Measurements from ENCODE around the gene SLC35D1. TPM values are rescaled to one million over a fixed set of nuclear protein-coding genes. Genes with fewer than 3 reads are reported as not detected.

The SLC35D1 gene
- total RNA-seq, 1 donor from 2014 or later: 11.8 TPM

DNA sequence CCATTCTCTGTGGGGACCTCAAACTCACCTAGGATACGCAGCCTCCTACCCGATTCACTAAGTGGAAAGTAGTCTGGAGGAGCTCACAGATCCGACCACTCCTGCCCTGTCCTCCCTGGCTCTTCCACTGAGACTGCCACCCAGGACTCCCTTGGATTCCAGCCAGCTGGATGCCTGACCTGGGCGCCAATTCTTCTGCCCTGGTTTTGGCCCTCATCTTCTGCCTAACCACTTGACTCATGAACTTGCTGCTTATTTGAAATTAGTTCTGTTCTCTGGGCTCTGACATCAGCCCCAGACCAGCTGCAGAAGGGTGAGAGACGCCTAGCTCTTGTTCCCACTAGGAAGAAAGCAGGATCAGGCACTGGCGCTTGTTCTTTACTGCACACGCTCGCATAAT, 48.9 kb downstream of the SLC35D1 start:
- H3K36me3 Mint-ChIP-seq (ENCODE audit: low read depth): peaks cover 24% of the 10 kb centered on the region
- DNase-seq (ENCODE audit: low read depth, low spot score): no peak
- H3K4me3 Mint-ChIP-seq: no peak overlapping the region
- peak overlapping the region; percentile 70 for H3K27ac Mint-ChIP-seq (ENCODE audit: unreplicated experiment)
- peaks cover 3% of the 10 kb centered on the region for H3K9me3 Mint-ChIP-seq
- TF ChIP-seq CTCF (conservative IDR thresholded peaks at IDR 0.05): no peak
- H3K4me1 Mint-ChIP-seq: no peaks in the 10 kb centered on the region
- H3K27me3 Mint-ChIP-seq (ENCODE audit: low read depth): no peaks in the 10 kb centered on the region

- no peak for DNase-seq (ENCODE audit: low read depth, low spot score)
- TF ChIP-seq CTCF (conservative IDR thresholded peaks at IDR 0.05): no peak
- Mint-ChIP-seq H3K27ac (ENCODE audit: unreplicated experiment) (no peak overlapping the region), H3K4me1 (peaks cover 4% of the 10 kb centered on the region), H3K27me3 (ENCODE audit: low read depth) (no peaks in the 10 kb centered on the region), H3K4me3 (no peak overlapping the region), H3K36me3 (ENCODE audit: low read depth) (peaks cover 16% of the 10 kb centered on the region), H3K9me3 (no peaks in the 10 kb centered on the region)
Measured at GRCh38 chr1:67004176-67004575, 49.8 kb downstream of the SLC35D1 start.

GRCh38 chr1:67001682-67002425, 52.1 kb downstream of the SLC35D1 start:
- Mint-ChIP-seq H3K36me3 (ENCODE audit: low read depth) (peaks cover 8% of the 10 kb centered on the region), H3K27ac (ENCODE audit: unreplicated experiment) (peak overlapping the region; percentile 10), H3K27me3 (ENCODE audit: low read depth) (no peaks in the 10 kb centered on the region), H3K4me1 (peaks cover 4% of the 10 kb centered on the region), H3K4me3 (no peak overlapping the region), H3K9me3 (no peaks in the 10 kb centered on the region)
- no peak for DNase-seq (ENCODE audit: low read depth, low spot score)
- no peak for TF ChIP-seq CTCF (conservative IDR thresholded peaks at IDR 0.05)

DNA sequence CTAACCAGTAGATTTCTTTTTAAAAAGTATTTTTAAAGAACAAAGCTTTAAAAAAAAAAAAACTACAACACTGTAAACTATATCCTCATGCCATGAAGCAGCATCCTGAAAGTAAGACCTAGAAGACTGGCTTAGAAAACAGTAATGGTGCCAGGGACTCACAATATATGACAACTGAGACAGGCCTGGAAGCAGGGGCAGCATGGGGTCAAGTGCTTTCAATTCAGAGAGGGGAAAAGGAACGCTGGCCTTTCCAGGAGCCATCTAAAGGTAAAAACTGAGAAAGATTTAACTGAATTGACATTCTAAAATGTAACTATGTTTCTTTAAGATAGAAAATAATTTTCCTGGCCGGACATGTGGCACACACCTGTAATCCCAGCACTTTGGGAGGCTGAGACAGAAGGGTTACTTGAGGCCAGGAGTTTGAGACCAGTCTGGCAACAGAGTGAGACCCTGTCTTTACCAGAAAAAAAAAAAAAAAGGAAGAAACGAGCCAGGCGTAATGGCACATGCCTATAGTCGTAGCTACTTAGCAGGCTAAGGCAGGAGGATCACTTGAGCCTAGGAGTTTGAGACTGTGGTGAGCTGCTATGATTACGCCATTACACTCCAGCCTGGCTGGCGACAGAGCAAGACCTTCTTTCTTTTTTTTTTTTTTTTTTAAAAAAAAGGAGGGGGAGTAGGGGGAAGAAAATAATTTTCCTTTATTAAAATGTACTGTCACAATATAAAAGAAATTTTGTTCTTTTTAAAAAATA, 54.1 kb downstream of the SLC35D1 start:
- no peak overlapping the region for H3K27ac Mint-ChIP-seq (ENCODE audit: unreplicated experiment)

DNA sequence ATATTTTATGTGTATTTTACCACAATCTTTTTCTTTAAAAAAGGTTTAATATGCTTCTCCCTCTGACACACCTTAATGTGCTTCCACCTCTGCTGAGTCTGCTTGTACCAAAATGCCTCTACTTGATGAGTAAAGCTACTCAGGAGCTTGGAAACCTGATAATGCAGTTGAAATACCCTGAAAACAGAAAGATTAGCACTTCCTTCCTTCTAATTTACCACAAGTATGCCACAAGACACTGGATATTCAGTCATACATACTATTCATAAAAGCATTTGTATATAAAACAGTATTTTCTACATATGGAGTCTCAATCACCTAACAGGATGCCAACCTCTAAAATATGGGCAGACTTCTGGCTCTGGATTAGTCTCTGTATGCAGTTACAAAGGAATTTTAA, 55.0 kb downstream of the SLC35D1 start:
- no peak for DNase-seq (ENCODE audit: low read depth, low spot score)
- peaks cover 4% of the 10 kb centered on the region for H3K36me3 Mint-ChIP-seq (ENCODE audit: low read depth)
- H3K27me3 Mint-ChIP-seq (ENCODE audit: low read depth): no peaks in the 10 kb centered on the region
- no peak overlapping the region for H3K4me3 Mint-ChIP-seq
- TF ChIP-seq CTCF (conservative IDR thresholded peaks at IDR 0.05): no peak
- H3K27ac Mint-ChIP-seq (ENCODE audit: unreplicated experiment): no peak overlapping the region
- no peaks in the 10 kb centered on the region for H3K9me3 Mint-ChIP-seq
- H3K4me1 Mint-ChIP-seq: peaks cover 4% of the 10 kb centered on the region

More for the DNA sequence above, 54.1 kb downstream of the SLC35D1 start:
- Mint-ChIP-seq H3K9me3 (no peaks in the 10 kb centered on the region), H3K27me3 (ENCODE audit: low read depth) (no peaks in the 10 kb centered on the region), H3K4me3 (no peak overlapping the region), H3K36me3 (ENCODE audit: low read depth) (peaks cover 4% of the 10 kb centered on the region), H3K4me1 (peaks cover 4% of the 10 kb centered on the region)
- TF ChIP-seq CTCF (conservative IDR thresholded peaks at IDR 0.05): no peak
- no peak for DNase-seq (ENCODE audit: low read depth, low spot score)

All from neural crest cell (in vitro differentiated cells).